Lower leg skin (tissue), 3 donors: ENCODE measurements around the gene XPNPEP2.

Experiments
- CTCF ChIP-seq, 3 donors: fragments of 450-650 bp; IDR thresholded peaks; one replicate each; pipeline ENCODE4 v1.5.1; 2016; ENCODE audit warnings: antibody characterized with exemption in 3 of 3, mild to moderate bottlenecking in 3 of 3, moderate library complexity in 2 of 3
- POLR2A ChIP-seq, 2 donors: fragments of 450-650 bp; IDR thresholded peaks; one replicate each; pipeline ENCODE4 v1.6.1; 2016 to 2017; ENCODE audit warnings: antibody characterized with exemption in 2 of 2, mild to moderate bottlenecking in 1 of 2, moderate library complexity in 1 of 2

- TF ChIP-seq CTCF (IDR thresholded peaks at IDR 0.05) (no peak), POLR2A (IDR thresholded peaks at IDR 0.05) (no peak)
Measured at GRCh38 chrX:129772796-129773431, 34.1 kb downstream of the XPNPEP2 start.
